Testis (tissue), 3 donors: Measurements from ENCODE around the gene GIMAP8. TPM values are rescaled to one million over a fixed set of nuclear protein-coding genes. Genes with fewer than 3 reads are reported as not detected.

ENCODE experiments used
- DNase-seq: peaks from one replicate; pipeline ENCODE4 v3.0.0-alpha.2; 2019
- H3K27ac ChIP-seq, 2 donors: fragments of 200-600 bp; sonication (generic); one replicate each; pipeline ENCODE4 v1.5.1; 2019
- H3K27me3 ChIP-seq: fragments of 200-600 bp; sonication (generic); one replicate; pipeline ENCODE4 v1.5.1; 2019
- H3K36me3 ChIP-seq: fragments of 200-600 bp; sonication (generic); one replicate; pipeline ENCODE4 v1.5.1; 2017; ENCODE audit warnings: low read depth; ENCODE audit errors: missing control alignments
- H3K4me1 ChIP-seq: fragments of 200-600 bp; sonication (generic); one replicate; pipeline ENCODE4 v1.5.1; 2019
- H3K4me3 ChIP-seq, 2 donors: fragments of 200-600 bp; sonication (generic); one replicate each; pipeline ENCODE4 v1.5.1; 2017 to 2019
- H3K9me3 ChIP-seq: fragments of 200-600 bp; sonication (generic); one replicate; pipeline ENCODE4 v1.5.1; 2017
- CTCF ChIP-seq, 3 experiments: fragments of 450-650 bp in 2 of 3; fragments of 200-600 bp in 1 of 3; sonication (generic) in 1 of 3; IDR thresholded peaks; one replicate each; pipeline ENCODE4 v1.5.1; 2016 to 2019; ENCODE audit warnings: antibody characterized with exemption in 3 of 3, mild to moderate bottlenecking in 2 of 3, moderate library complexity in 1 of 3
- POLR2A ChIP-seq: fragments of 450-650 bp; IDR thresholded peaks from one replicate; pipeline ENCODE4 v1.6.1; 2017; ENCODE audit warnings: antibody characterized with exemption, mild to moderate bottlenecking, moderate library complexity
- WGBS, 2 donors: methylation state at CpG; one replicate each; pipeline ENCODE4 v1.1.5; 2018; 5-methylcytosine and 5-hydroxymethylcytosine counted together
- intact Hi-C: fragments of 100-400 bp; cut with DNase I; formaldehyde crosslinking; loops from one replicate; pipeline ENCODE4 v1.15.1; 2023; ENCODE audit warnings: low total_unique reads
- polyA plus RNA-seq: library from polyadenylated mRNA; stranded (reverse); fragments of 350-450 nt; fragmentation: Illumina TruSeq; extraction: RNeasy Lipid Tissue Mini Kit (QIAGEN cat#74804); gene quantifications from one replicate; pipeline ENCODE4 v1.2.3, GENCODE V29; 2014; ENCODE audit warnings: low read depth, low replicate concordance; ENCODE audit not compliant: insufficient read depth
- total RNA-seq, 2 donors: library from RNA; depleted of rRNA; stranded (reverse); fragments of >200 nt; gene quantifications; one replicate each; pipeline ENCODE4 v1.2.3, GENCODE V29; 2016

GIMAP8 gene
- total and polyA plus RNA-seq, 3 donors from 2014 or later: 3.8 to 6.8 (median 3.8) TPM

GRCh38 chr7:150411606-150412005, 38.8 kb upstream of the GIMAP8 start:
- peak overlapping the region in 1 of 2 donors; percentile 3 for H3K27ac ChIP-seq
- WGBS, 2 donors: 78 to 88% methylated on average over 9 to 11 of the region's 11 CpGs

GRCh38 chr7:150412016-150412415, 38.4 kb upstream of the GIMAP8 start:
- WGBS, 2 donors: 87 to 97% methylated on average over 7 to 11 of the region's 11 CpGs
- Histone ChIP-seq H3K4me1 (peaks cover 11% of the 10 kb centered on the region), H3K4me3 (no peak overlapping the region), H3K27me3 (no peaks in the 10 kb centered on the region), H3K27ac (no peak overlapping the region), H3K9me3 (no peaks in the 10 kb centered on the region), H3K36me3 (no peaks in the 10 kb centered on the region)
- no peak for DNase-seq
- intact Hi-C loops: no loop called here
- no peak for TF ChIP-seq CTCF (IDR thresholded peaks at IDR 0.05)
- no peak for TF ChIP-seq POLR2A

More at GRCh38 chr7:150411606-150412005, 38.8 kb upstream of the GIMAP8 start:
- intact Hi-C loops: no loop called here
- H3K4me1 ChIP-seq: peaks cover 16% of the 10 kb centered on the region
- H3K27me3 ChIP-seq: no peaks in the 10 kb centered on the region
- no peak for TF ChIP-seq CTCF (IDR thresholded peaks at IDR 0.05)
- no peak for TF ChIP-seq POLR2A
- no peak overlapping the region for H3K4me3 ChIP-seq
- no peaks in the 10 kb centered on the region for H3K9me3 ChIP-seq
- no peaks in the 10 kb centered on the region for H3K36me3 ChIP-seq
- DNase-seq: no peak

- H3K4me3 ChIP-seq: no peak overlapping the region
- intact Hi-C loops: no loop called here
- no peaks in the 10 kb centered on the region for H3K27me3 ChIP-seq
- TF ChIP-seq POLR2A: no peak
- TF ChIP-seq CTCF (IDR thresholded peaks at IDR 0.05): no peak
- no peaks in the 10 kb centered on the region for H3K9me3 ChIP-seq
- H3K27ac ChIP-seq: no peak overlapping the region
- H3K4me1 ChIP-seq: peaks cover 10% of the 10 kb centered on the region
- WGBS, 2 donors: 80 to 91% methylated on average over 27 to 37 of the region's 37 CpGs
- no peaks in the 10 kb centered on the region for H3K36me3 ChIP-seq
- no peak for DNase-seq
Measured at GRCh38 chr7:150412518-150413488, 37.6 kb upstream of the GIMAP8 start.

GRCh38 chr7:150413640-150414081, 36.8 kb upstream of the GIMAP8 start:
- no peak for DNase-seq
- intact Hi-C loops: no loop called here
- WGBS, 2 donors: 92 to 95% methylated on average over 10 to 11 of the region's 11 CpGs

More at GRCh38 chr7:150413640-150414081, 36.8 kb upstream of the GIMAP8 start:
- Histone ChIP-seq H3K36me3 (no peaks in the 10 kb centered on the region), H3K4me3 (no peak overlapping the region), H3K27me3 (no peaks in the 10 kb centered on the region), H3K9me3 (no peaks in the 10 kb centered on the region), H3K4me1 (peaks cover 10% of the 10 kb centered on the region), H3K27ac (no peak overlapping the region)
- TF ChIP-seq CTCF (IDR thresholded peaks at IDR 0.05): no peak
- TF ChIP-seq POLR2A: no peak
